ENCODE measurements around the gene EPB41L5. TPM values are rescaled to one million over a fixed set of nuclear protein-coding genes. Genes with fewer than 3 reads are reported as not detected.
"Not testable (repeated sequence)": the region's sequence is repeated elsewhere in the genome, so short reads cannot be mapped to it uniquely, and the experiment has no call there.

EPB41L5 gene
- total RNA-seq, 1 experiment from 2014 or later = 19.0 TPM

DNA sequence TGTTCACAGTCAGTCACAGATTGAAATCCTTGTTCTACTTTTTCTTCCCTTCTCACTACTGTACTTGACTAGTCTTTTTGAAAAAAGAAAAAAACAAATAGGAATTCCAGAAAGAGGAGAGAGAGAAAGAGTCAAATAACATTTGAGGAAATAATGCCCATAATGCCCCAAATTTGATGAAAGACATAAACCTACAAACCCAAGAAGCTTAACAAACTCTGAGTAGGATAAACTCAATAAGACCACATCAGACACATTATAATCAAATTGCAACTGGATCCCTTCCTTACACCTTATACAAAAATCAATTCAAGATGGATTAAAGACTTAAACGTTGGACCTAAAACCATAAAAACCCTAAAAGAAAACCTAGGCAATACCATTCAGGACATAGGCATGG lies 179.4 kb downstream of the EPB41L5 start:
- Mint-ChIP-seq H3K4me3 (ENCODE audit: unreplicated experiment) (no peak overlapping the region), H3K27ac (ENCODE audit: low read depth, unreplicated experiment) (no peak overlapping the region), H3K4me1 (ENCODE audit: insufficient read depth, unreplicated experiment) (no peaks in the 10 kb centered on the region), H3K27me3 (ENCODE audit: insufficient read depth, unreplicated experiment) (no peaks in the 10 kb centered on the region), H3K9me3 (ENCODE audit: unreplicated experiment) (peaks cover 11% of the 10 kb centered on the region), H3K36me3 (ENCODE audit: insufficient read depth, unreplicated experiment) (no peaks in the 10 kb centered on the region)
- TF ChIP-seq, protein P1, sequence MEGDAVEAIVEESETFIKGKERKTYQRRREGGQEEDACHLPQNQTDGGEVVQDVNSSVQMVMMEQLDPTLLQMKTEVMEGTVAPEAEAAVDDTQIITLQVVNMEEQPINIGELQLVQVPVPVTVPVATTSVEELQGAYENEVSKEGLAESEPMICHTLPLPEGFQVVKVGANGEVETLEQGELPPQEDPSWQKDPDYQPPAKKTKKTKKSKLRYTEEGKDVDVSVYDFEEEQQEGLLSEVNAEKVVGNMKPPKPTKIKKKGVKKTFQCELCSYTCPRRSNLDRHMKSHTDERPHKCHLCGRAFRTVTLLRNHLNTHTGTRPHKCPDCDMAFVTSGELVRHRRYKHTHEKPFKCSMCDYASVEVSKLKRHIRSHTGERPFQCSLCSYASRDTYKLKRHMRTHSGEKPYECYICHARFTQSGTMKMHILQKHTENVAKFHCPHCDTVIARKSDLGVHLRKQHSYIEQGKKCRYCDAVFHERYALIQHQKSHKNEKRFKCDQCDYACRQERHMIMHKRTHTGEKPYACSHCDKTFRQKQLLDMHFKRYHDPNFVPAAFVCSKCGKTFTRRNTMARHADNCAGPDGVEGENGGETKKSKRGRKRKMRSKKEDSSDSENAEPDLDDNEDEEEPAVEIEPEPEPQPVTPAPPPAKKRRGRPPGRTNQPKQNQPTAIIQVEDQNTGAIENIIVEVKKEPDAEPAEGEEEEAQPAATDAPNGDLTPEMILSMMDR (IDR thresholded peaks at IDR 0.05; ENCODE audit: unreplicated experiment) = no peak
- ChIA-PET CTCF (no interaction called here), POLR2A (no interaction called here)
- DNase-seq (ENCODE audit: unreplicated experiment) = no peak
- BruUV-seq (replicated peaks) = no TSS peak
- intact Hi-C loops (cut with micrococcal nuclease) = no loop called here

DNA sequence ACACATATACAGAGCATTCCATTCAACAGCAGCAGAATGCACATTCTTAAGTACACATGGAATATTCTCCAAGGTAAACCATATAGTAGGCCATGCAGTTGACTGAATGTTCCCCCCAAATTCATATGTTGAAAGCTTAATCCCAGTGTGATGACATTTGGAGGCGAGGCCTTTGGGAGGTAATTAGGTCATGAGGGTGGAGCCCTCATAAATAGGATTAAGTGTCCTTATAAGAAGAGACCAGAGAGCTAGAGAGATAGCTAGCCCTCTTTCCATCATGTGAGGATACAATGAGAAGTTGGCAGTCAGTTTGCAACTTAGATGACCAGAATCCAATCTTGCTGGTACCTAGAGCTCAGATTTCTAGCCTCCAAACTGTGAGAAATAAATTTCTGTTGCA lies 182.7 kb downstream of the EPB41L5 start:
- intact Hi-C loops (cut with micrococcal nuclease) = no loop called here
- Mint-ChIP-seq H3K36me3 (ENCODE audit: insufficient read depth, unreplicated experiment) (no peaks in the 10 kb centered on the region), H3K27me3 (ENCODE audit: insufficient read depth, unreplicated experiment) (no peaks in the 10 kb centered on the region), H3K4me1 (ENCODE audit: insufficient read depth, unreplicated experiment) (no peaks in the 10 kb centered on the region), H3K27ac (ENCODE audit: low read depth, unreplicated experiment) (no peak overlapping the region), H3K4me3 (ENCODE audit: unreplicated experiment) (no peak overlapping the region), H3K9me3 (ENCODE audit: unreplicated experiment) (peaks cover 19% of the 10 kb centered on the region)
- DNase-seq (ENCODE audit: unreplicated experiment) = no peak
- BruUV-seq (replicated peaks) = no TSS peak
- CTCF ChIA-PET = interaction anchor here (0.9 to 1.6 kb wide), 3 partner anchors 19 to 117 kb away, joined by 4 read pairs; no protein-coding TSS in a partner anchor
- POLR2A ChIA-PET = interaction anchor here (1.3 kb wide), 1 partner anchor 20 kb away, joined by 3 read pairs; no protein-coding TSS in a partner anchor
- TF ChIP-seq, protein P1 (IDR thresholded peaks at IDR 0.05; ENCODE audit: unreplicated experiment) = no peak

DNA sequence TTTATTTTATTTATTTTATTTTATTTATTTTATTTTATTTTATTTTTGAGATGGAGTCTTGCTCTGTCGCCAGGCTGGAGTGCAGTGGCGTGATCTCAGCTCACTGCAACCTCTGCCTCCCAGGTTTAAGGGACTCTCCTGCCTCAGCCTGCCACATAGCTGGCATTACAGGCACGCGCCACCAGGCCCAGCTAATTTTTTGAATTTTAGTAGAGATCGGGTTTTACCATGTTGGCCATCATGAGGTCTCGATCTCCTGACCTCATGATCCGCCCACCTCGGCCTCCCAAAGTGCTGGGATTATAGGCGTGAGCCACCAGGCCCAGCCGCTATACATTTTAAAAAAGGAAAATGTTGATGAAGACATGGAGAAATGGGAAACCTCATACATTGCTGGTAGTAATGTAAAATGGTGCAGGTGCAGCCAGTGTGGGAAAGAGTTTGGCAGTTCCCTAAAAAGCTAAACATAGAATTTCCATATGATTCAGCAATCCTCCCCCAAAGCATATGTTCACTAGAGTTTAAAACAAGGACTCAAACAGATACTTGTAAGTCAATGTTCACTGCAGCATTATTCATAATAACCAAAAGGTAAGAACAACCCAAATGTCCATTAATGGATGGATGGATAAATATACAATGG lies 187.1 kb downstream of the EPB41L5 start:
- H3K4me1 Mint-ChIP-seq (ENCODE audit: insufficient read depth, unreplicated experiment); H3K27ac Mint-ChIP-seq (ENCODE audit: low read depth, unreplicated experiment); H3K9me3 Mint-ChIP-seq (ENCODE audit: unreplicated experiment); H3K27me3 Mint-ChIP-seq (ENCODE audit: insufficient read depth, unreplicated experiment); intact Hi-C loops (cut with micrococcal nuclease); H3K36me3 Mint-ChIP-seq (ENCODE audit: insufficient read depth, unreplicated experiment); H3K4me3 Mint-ChIP-seq (ENCODE audit: unreplicated experiment); BruUV-seq (replicated peaks); POLR2A ChIA-PET; DNase-seq (ENCODE audit: unreplicated experiment): not testable (repeated sequence)
- CTCF ChIA-PET = interaction anchor here (0.5 kb wide), 1 partner anchor 1350 kb away, joined by 3 read pairs; no protein-coding TSS in a partner anchor

GRCh38 chr2:120203251-120204021 lies 190.6 kb downstream of the EPB41L5 start:
- no peak overlapping the region for H3K4me3 Mint-ChIP-seq (ENCODE audit: unreplicated experiment)
- BruUV-seq (replicated peaks) = no TSS peak
- POLR2A ChIA-PET = no interaction called here
- H3K4me1 Mint-ChIP-seq (ENCODE audit: insufficient read depth, unreplicated experiment) = peaks cover 5% of the 10 kb centered on the region
- no peaks in the 10 kb centered on the region for H3K27me3 Mint-ChIP-seq (ENCODE audit: insufficient read depth, unreplicated experiment)
- CTCF ChIA-PET = interaction anchor here (0.6 kb wide), 1 partner anchor 535 kb away, joined by 3 read pairs; no protein-coding TSS in a partner anchor
- peaks cover 8% of the 10 kb centered on the region for H3K9me3 Mint-ChIP-seq (ENCODE audit: unreplicated experiment)
- no peak for DNase-seq (ENCODE audit: unreplicated experiment)
- TF ChIP-seq, protein P1 (IDR thresholded peaks at IDR 0.05; ENCODE audit: unreplicated experiment) = no peak
- H3K27ac Mint-ChIP-seq (ENCODE audit: low read depth, unreplicated experiment) = no peak overlapping the region
- intact Hi-C loops (cut with micrococcal nuclease) = no loop called here
- no peaks in the 10 kb centered on the region for H3K36me3 Mint-ChIP-seq (ENCODE audit: insufficient read depth, unreplicated experiment)

Measured in MCF 10A (cell line).